Prostate gland (tissue), 2 donors: ENCODE results near the gene FCN3.

Source experiments
- CTCF ChIP-seq, 4 experiments: fragments of 200-600 bp in 2 of 4; fragments of 450-650 bp in 2 of 4; sonication (generic) in 2 of 4; IDR thresholded peaks; 1 replicate in 3 of 4; 2 replicates in 1 of 4; pipeline ENCODE4 v1.5.1; 2016 to 2019; ENCODE audit warnings: antibody characterized with exemption in 4 of 4, mild to moderate bottlenecking in 2 of 4, moderate library complexity in 2 of 4
- POLR2A ChIP-seq: fragments of 450-650 bp; IDR thresholded peaks from one replicate; pipeline ENCODE4 v1.6.1; 2016; ENCODE audit warnings: antibody characterized with exemption, mild to moderate bottlenecking
- POLR2AphosphoS5 ChIP-seq: sonication (generic); formaldehyde crosslinking; IDR thresholded peaks from one replicate; pipeline ENCODE4 v1.6.1; 2017; ENCODE audit warnings: antibody characterized with exemption

- no peak for TF ChIP-seq CTCF (IDR thresholded peaks at IDR 0.05)
- no peak for TF ChIP-seq POLR2AphosphoS5
- peak; percentile 54 for TF ChIP-seq POLR2A
Measured at GRCh38 chr1:27366113-27366410, 8.6 kb downstream of the FCN3 start.
